PFSK-1 (cell line): ENCODE results near the gene FBXO45.

Experiments used
- FOXP2 ChIP-seq: optimal IDR thresholded peaks from 2 replicates; pipeline ENCODE3; 2011; ENCODE audit warnings: borderline replicate concordance, control low read depth, inconsistent platforms; ENCODE audit not compliant: insufficient read depth; ENCODE audit errors: extremely low read length, extremely low read depth
- POLR2AphosphoS5 ChIP-seq: IDR thresholded peaks from 2 replicates; pipeline ENCODE4 v1.6.1; 2012; ENCODE audit warnings: low read depth, mild to moderate bottlenecking, control low read depth, low read length, moderate library complexity
- REST ChIP-seq, 2 experiments: IDR thresholded peaks; 2 replicates each; pipeline versions ENCODE4 v1.6.1 to v1.8.0; 2011 to 2012; ENCODE audit warnings: low read depth in 2 of 2, low read length in 2 of 2, control low read depth in 1 of 2, inconsistent platforms in 1 of 2, mild to moderate bottlenecking in 1 of 2, moderate library complexity in 1 of 2; ENCODE audit not compliant: insufficient read depth in 1 of 2
- SIN3A ChIP-seq: IDR thresholded peaks from 2 replicates; pipeline ENCODE4 v1.6.1; 2012; ENCODE audit warnings: mild to moderate bottlenecking, low read length, moderate library complexity, borderline replicate concordance; ENCODE audit not compliant: insufficient read depth
- TAF1 ChIP-seq: IDR thresholded peaks from 2 replicates; pipeline ENCODE4 v1.6.1; 2012; ENCODE audit warnings: low read length, control low read depth, borderline replicate concordance; ENCODE audit not compliant: insufficient read depth

Gene FBXO45

GRCh38 chr3:196619223-196619622 lies 50.8 kb downstream of the FBXO45 start:
- TF ChIP-seq POLR2AphosphoS5 (no peak), TAF1 (no peak), SIN3A (no peak), REST (IDR thresholded peaks at IDR 0.05; ENCODE audit: insufficient read depth in 1 of 2, low read depth in 2 of 2, low read length in 2 of 2) (no peak), FOXP2 (no peak)

- TF ChIP-seq FOXP2 (no peak), REST (IDR thresholded peaks at IDR 0.05; ENCODE audit: insufficient read depth in 1 of 2, low read depth in 2 of 2, low read length in 2 of 2) (no peak), SIN3A (no peak), POLR2AphosphoS5 (no peak), TAF1 (no peak)
These were observed 51.7 kb downstream of the FBXO45 start for GRCh38 chr3:196620161-196620604.

- TF ChIP-seq REST (IDR thresholded peaks at IDR 0.05; ENCODE audit: insufficient read depth in 1 of 2, low read depth in 2 of 2, low read length in 2 of 2) (no peak), POLR2AphosphoS5 (no peak), TAF1 (no peak), SIN3A (no peak), FOXP2 (no peak)
These were observed 52.2 kb downstream of the FBXO45 start for GRCh38 chr3:196620684-196621083.

- no peak for TF ChIP-seq TAF1
- TF ChIP-seq FOXP2: no peak
- no peak for TF ChIP-seq REST (IDR thresholded peaks at IDR 0.05; ENCODE audit: insufficient read depth in 1 of 2, low read depth in 2 of 2, low read length in 2 of 2)
- TF ChIP-seq SIN3A: no peak
- TF ChIP-seq POLR2AphosphoS5: no peak
These were observed 53.2 kb downstream of the FBXO45 start for GRCh38 chr3:196621611-196622010.
